ENCODE measurements around the gene CHN1. TPM values are rescaled to one million over a fixed set of nuclear protein-coding genes. Genes with fewer than 3 reads are reported as not detected.

The CHN1 gene
- total RNA-seq, 4 donors from 2014 or later, result 11.8 to 56.7 (median 18.1) TPM

DNA sequence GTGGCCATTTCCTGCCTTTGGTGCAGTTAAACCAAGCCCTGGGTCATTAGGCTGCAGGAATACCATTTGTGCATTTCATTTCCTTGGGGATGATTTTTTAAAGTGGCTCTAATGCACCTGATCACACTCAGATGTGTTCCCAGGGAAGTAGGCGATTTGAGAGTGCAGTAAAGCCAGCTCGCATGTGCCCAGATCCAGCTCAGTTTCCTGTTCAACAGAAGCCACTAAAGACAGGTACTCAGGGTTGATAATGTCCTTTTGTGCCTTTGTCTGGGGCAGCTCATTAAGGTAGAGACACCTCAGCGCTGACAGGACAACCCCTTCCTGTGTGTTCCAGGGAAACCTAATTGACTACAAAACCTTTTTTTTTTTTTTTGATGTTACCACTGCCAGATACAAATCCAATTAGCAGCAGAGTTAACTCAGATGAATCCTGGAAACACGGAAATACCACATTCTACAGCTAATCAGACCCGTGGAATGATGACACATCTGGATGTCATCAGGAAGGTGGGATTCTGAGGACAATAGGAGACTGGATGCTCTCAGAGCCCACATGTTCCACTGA, 225.7 kb downstream of the CHN1 start:
- intact Hi-C loops (cut with DNase I; ENCODE audit: low total_unique reads), result no loop called here
- no peak for TF ChIP-seq POLR2A (IDR thresholded peaks at IDR 0.05)
- no peaks in the 10 kb centered on the region for H3K27me3 ChIP-seq
- DNase-seq, result no peak
- no peak overlapping the region for H3K27ac ChIP-seq
- H3K4me3 ChIP-seq, result no peak overlapping the region
- H3K9me3 ChIP-seq, result no peaks in the 10 kb centered on the region
- H3K36me3 ChIP-seq, result no peaks in the 10 kb centered on the region
- H3K4me1 ChIP-seq, result no peaks in the 10 kb centered on the region

DNA sequence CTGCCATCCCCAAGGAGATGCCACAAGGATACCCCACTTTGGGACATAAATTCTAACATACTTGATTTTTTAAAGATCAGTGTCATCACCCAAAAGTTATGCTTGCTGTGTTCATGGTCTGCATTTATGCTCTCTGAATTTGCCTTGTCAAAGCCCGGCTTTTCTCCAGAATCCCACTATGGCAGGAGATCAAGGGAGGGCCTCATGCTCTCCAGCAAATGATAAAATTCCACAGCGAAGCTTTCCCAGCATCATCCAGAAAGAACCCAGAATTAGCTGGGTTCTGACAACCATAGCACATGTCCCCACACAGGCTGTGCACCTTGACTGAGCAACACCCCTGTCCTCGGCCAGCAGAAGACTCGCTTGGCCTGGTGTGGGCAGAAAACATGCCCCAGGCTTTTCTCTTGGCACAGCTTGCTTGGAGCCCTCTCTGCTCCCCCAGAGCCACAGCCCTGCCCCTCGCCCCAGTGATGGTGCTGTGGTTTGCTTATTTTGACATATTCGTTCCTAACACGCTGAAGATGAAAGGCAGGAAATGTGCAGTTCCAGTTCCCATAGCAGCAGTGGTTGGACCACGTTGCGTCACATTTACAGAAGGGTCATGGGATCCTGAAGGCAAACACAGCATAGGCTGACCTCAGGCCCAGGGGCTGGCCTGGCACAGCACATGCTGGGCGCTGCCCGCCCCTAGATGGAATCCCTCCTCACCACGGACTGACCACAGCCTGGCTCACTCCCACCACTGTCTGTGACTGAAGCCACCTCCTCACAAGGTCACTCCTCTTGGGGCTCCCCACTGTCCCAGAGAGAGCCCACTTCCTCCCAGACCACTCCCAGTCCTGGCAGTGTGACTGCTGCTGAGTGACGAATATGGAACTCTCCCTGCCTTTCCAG, 226.8 kb downstream of the CHN1 start:
- Histone ChIP-seq H3K27ac (no peak overlapping the region), H3K4me3 (no peak overlapping the region), H3K36me3 (no peaks in the 10 kb centered on the region), H3K9me3 (no peaks in the 10 kb centered on the region), H3K4me1 (no peaks in the 10 kb centered on the region), H3K27me3 (no peaks in the 10 kb centered on the region)
- intact Hi-C loops (cut with DNase I; ENCODE audit: low total_unique reads), result no loop called here
- no peak for TF ChIP-seq POLR2A (IDR thresholded peaks at IDR 0.05)
- TF ChIP-seq, protein P1, sequence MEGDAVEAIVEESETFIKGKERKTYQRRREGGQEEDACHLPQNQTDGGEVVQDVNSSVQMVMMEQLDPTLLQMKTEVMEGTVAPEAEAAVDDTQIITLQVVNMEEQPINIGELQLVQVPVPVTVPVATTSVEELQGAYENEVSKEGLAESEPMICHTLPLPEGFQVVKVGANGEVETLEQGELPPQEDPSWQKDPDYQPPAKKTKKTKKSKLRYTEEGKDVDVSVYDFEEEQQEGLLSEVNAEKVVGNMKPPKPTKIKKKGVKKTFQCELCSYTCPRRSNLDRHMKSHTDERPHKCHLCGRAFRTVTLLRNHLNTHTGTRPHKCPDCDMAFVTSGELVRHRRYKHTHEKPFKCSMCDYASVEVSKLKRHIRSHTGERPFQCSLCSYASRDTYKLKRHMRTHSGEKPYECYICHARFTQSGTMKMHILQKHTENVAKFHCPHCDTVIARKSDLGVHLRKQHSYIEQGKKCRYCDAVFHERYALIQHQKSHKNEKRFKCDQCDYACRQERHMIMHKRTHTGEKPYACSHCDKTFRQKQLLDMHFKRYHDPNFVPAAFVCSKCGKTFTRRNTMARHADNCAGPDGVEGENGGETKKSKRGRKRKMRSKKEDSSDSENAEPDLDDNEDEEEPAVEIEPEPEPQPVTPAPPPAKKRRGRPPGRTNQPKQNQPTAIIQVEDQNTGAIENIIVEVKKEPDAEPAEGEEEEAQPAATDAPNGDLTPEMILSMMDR (IDR thresholded peaks at IDR 0.05), result no peak
- peak; percentile 22 to 34 for DNase-seq

DNA sequence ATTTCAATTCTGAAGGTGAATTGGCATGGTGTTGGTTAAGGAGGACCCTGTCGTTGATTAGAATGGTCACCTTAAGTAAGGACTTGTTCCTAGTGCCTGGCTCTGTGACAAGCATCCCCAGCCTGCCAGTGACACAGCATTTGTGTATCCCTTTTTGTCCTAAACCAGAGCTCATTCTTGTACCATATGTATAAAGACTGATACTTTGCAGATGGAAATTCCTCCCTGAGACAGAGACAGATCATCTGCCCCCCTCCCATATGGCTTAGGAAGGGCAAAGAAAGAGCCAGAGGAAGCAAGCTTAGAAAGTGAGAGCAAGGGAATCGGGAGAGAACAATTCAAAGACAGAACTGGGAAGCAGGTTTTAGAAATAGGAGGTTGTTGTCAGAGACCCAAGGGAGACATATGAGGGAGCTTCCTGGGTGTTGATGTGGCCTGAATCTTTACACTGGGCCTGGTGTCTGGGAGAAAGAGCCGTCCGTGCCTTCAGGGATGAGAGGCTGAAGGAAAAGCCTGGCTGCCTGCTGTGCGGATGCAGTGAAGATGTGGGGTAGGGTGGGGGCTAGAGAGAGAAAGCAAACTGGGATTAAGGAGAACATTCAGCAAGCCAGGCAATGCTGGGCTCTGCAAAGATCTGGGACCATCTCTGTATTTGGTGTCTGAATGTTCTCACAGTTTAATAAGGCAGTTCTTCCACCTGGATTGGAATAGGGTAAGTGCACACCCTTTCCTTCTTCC, 227.7 kb downstream of the CHN1 start:
- H3K27me3 ChIP-seq, result no peaks in the 10 kb centered on the region
- no peak for TF ChIP-seq POLR2A (IDR thresholded peaks at IDR 0.05)
- TF ChIP-seq, protein P1 (IDR thresholded peaks at IDR 0.05), result no peak
- H3K4me3 ChIP-seq, result no peak overlapping the region
- H3K36me3 ChIP-seq, result no peaks in the 10 kb centered on the region
- H3K9me3 ChIP-seq, result no peaks in the 10 kb centered on the region
- H3K4me1 ChIP-seq, result no peaks in the 10 kb centered on the region
- intact Hi-C loops (cut with DNase I; ENCODE audit: low total_unique reads), result no loop called here
- DNase-seq, result no peak
- H3K27ac ChIP-seq, result no peak overlapping the region

DNA sequence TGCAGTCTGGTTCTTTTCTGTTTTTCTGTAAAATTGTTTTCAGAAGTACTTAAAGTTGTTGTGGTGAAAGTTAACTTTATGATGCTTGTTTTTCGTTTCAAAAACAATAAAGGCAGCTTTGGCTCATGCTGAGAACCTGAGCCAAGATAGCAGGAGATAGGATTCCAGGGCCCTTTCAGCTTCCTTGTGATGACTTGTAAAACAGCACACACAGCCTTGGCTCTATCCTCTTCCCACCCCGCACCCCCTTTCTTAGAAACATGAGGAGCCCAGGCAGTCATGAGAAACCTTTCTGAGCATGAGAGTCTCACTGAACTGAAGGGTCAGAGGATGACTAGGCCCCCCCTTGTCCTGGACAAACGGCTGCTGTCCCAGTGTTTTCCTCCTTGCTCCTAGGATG, 228.5 kb downstream of the CHN1 start:
- Histone ChIP-seq H3K4me1 (no peaks in the 10 kb centered on the region), H3K9me3 (no peaks in the 10 kb centered on the region), H3K27me3 (no peaks in the 10 kb centered on the region), H3K36me3 (no peaks in the 10 kb centered on the region), H3K27ac (no peak overlapping the region), H3K4me3 (no peak overlapping the region)
- no peak for DNase-seq
- intact Hi-C loops (cut with DNase I; ENCODE audit: low total_unique reads), result no loop called here
- TF ChIP-seq POLR2A (IDR thresholded peaks at IDR 0.05), result no peak
- TF ChIP-seq, protein P1 (IDR thresholded peaks at IDR 0.05), result no peak

DNA sequence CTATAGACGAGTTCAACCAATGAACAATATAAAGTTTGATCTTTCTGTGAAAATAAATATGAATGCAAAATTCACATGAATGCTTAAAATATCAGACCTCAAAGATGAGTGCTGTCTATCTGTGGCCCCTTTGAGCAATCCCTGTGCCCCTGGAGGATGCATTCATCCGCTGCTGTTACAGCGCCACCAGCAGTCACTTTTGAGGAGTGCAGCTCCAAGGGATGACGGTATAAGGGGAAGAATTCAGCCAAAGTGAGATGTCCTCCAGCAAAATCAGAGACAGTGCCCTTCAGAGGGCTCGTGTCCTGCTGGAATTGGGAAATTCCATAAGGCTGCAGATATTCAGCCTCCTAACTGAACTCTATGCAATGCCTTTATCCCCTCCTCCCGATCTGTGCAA, 229.0 kb downstream of the CHN1 start:
- intact Hi-C loops (cut with DNase I; ENCODE audit: low total_unique reads), result no loop called here
- Histone ChIP-seq H3K9me3 (no peaks in the 10 kb centered on the region), H3K4me3 (no peak overlapping the region), H3K4me1 (no peaks in the 10 kb centered on the region), H3K36me3 (no peaks in the 10 kb centered on the region), H3K27me3 (no peaks in the 10 kb centered on the region), H3K27ac (no peak overlapping the region)
- TF ChIP-seq, protein P1 (IDR thresholded peaks at IDR 0.05), result no peak
- DNase-seq, result no peak
